K562 (cell line): ENCODE results near the gene PTPN14. TPM values are rescaled to one million over a fixed set of nuclear protein-coding genes. Genes with fewer than 3 reads are reported as not detected.

Experiments used
- ATAC-seq: fragments of 200-7000 bp; cut with Tn5 transposase; 3 replicates; pipeline ENCODE4 v1.9.1; 2020; ENCODE audit warnings: moderate library complexity
- BruUV-seq: library from RNA; stranded (reverse); fragments of 400-500 nt; replicated peaks from 2 replicates; lab custom pipeline; 2021; lab: Mats Ljungman, UMichigan
- CTCF ChIA-PET: fragments of 300-600 bp; formaldehyde crosslinking; extraction: SDS; loops from one replicate; lab custom pipeline; 2021; ENCODE audit warnings: low intra/inter-chr PET ratio; lab: Yijun Ruan, JAX
- POLR2A ChIA-PET: fragments of 300-600, 350-650 bp; sonication (Branson Sonifier 250); formaldehyde crosslinking; extraction: SDS; loops from one replicate; lab custom pipeline; 2021; ENCODE audit warnings: antibody characterized with exemption, inconsistent platforms; lab: Yijun Ruan, JAX
- DNase-seq, 4 experiments: peaks; one replicate each; pipeline versions ENCODE4 v3.0.0 to v3.0.0-alpha.2; 2011 to 2018; ENCODE audit warnings: low spot score in 3 of 4, mixed read lengths in 3 of 4; ENCODE audit errors: extremely low read depth in 1 of 4
- FAIRE-seq: peaks from 2 replicates; lab custom pipeline; 2011; peaks lifted over from hg19 to GRCh38; lab: Jason Lieb, UNC
- H2AFZ ChIP-seq: 2 replicates; pipeline ENCODE4 v1.6.0; 2011; ENCODE audit warnings: low read depth, low read length, control low read depth, inconsistent platforms
- H3K27ac ChIP-seq: fragments of 200-600 bp; 3 replicates; pipeline ENCODE4 v1.8.0; 2011; ENCODE audit warnings: low read depth, mild to moderate bottlenecking, control low read depth, inconsistent platforms, low read length, moderate library complexity, mixed read lengths; ENCODE audit errors: extremely low read depth
- H3K27me3 ChIP-seq, 2 experiments: fragments of 300-600 bp in 1 of 2; 2 replicates in 1 of 2; 3 replicates in 1 of 2; pipeline versions ENCODE4 v1.6.0 to v1.8.0; 2011; ENCODE audit warnings: inconsistent platforms in 2 of 2, low read length in 2 of 2, mild to moderate bottlenecking in 1 of 2, mixed read lengths in 1 of 2, moderate library complexity in 1 of 2; ENCODE audit not compliant: control insufficient read depth in 2 of 2, insufficient read depth in 2 of 2
- H3K36me3 ChIP-seq: fragments of 300-600 bp; 3 replicates; pipeline ENCODE4 v1.8.0; 2011; ENCODE audit warnings: mild to moderate bottlenecking, low read length, inconsistent platforms; ENCODE audit not compliant: control insufficient read depth, insufficient read depth
- H3K4me1 ChIP-seq, 2 experiments: fragments of 200-600 bp in 1 of 2; replicated peaks in 1 of 2; 2 replicates in 1 of 2; 3 replicates in 1 of 2; pipeline versions ENCODE4 v1.5.1 to v1.8.0; 2011; ENCODE audit warnings: inconsistent platforms in 2 of 2, low read length in 2 of 2, mild to moderate bottlenecking in 1 of 2, mixed read lengths in 1 of 2, moderate library complexity in 1 of 2; ENCODE audit not compliant: control insufficient read depth in 2 of 2, insufficient read depth in 2 of 2
- H3K4me2 ChIP-seq: 2 replicates; pipeline ENCODE4 v1.6.1; 2011; ENCODE audit warnings: low read length, control low read depth, inconsistent platforms, mixed read lengths; ENCODE audit not compliant: insufficient read depth
- H3K4me3 ChIP-seq: fragments of 200-600 bp; sonication (generic), shearing (Covaris generic); 2 replicates; pipeline ENCODE4 v1.5.1; 2016; ENCODE audit warnings: control low read depth, inconsistent platforms
- H3K79me2 ChIP-seq: fragments of 200-600 bp; 3 replicates; pipeline ENCODE4 v1.8.0; 2011; ENCODE audit warnings: low read length, inconsistent platforms; ENCODE audit not compliant: control insufficient read depth, insufficient read depth
- H3K9ac ChIP-seq, 2 experiments: 2 replicates each; pipeline versions ENCODE4 v1.6.0 to v1.6.1; 2011; ENCODE audit warnings: low read depth in 2 of 2, low read length in 2 of 2, control low read depth in 1 of 2, inconsistent platforms in 1 of 2, mild to moderate bottlenecking in 1 of 2, mixed read lengths in 1 of 2; ENCODE audit not compliant: insufficient read depth in 1 of 2
- H3K9me1 ChIP-seq: one replicate; pipeline ENCODE4 v1.6.0; 2011; ENCODE audit warnings: inconsistent platforms, mild to moderate bottlenecking, low read length, moderate library complexity; ENCODE audit not compliant: control insufficient read depth, insufficient read depth
- H3K9me3 ChIP-seq: replicated peaks from 2 replicates; pipeline ENCODE4 v1.5.1; 2011; ENCODE audit warnings: low read depth, low read length, inconsistent platforms; ENCODE audit not compliant: control insufficient read depth, insufficient read depth
- H4K20me1 ChIP-seq: replicated peaks from 2 replicates; pipeline ENCODE4 v1.6.1; 2011; ENCODE audit warnings: low read length, inconsistent platforms, mixed read lengths; ENCODE audit not compliant: control insufficient read depth, insufficient read depth
- BCOR ChIP-seq: fragments of 450-650 bp; IDR thresholded peaks from 2 replicates; pipeline ENCODE4 v1.6.1; 2016
- BMI1 ChIP-seq: fragments of 150-350 bp; IDR thresholded peaks from 2 replicates; pipeline ENCODE4 v1.6.1; 2014; ENCODE audit warnings: low read length
- CBX1 ChIP-seq: sonication (generic); IDR thresholded peaks from 2 replicates; pipeline ENCODE4 v1.6.1; 2016; ENCODE audit warnings: antibody characterized with exemption, low read depth, mild to moderate bottlenecking
- EP300 ChIP-seq: IDR thresholded peaks from 2 replicates; pipeline ENCODE4 v1.6.1; 2012; ENCODE audit warnings: low read length, improper control_type of control experiment
- ETS2 ChIP-seq: IDR thresholded peaks from 2 replicates; pipeline ENCODE4 v1.6.1; 2016; ENCODE audit warnings: borderline replicate concordance, missing genetic modification characterization, mild to moderate bottlenecking, moderate library complexity, missing compliant biosample characterization; ENCODE audit not compliant: poor library complexity, severe bottlenecking
- HMG20B ChIP-seq: fragments of 250-450 bp; sonication (Bioruptor Pico); IDR thresholded peaks from 2 replicates; pipeline ENCODE4 v1.5.0; 2021; ENCODE audit warnings: mild to moderate bottlenecking
- MAZ ChIP-seq, 2 experiments: fragments of 450-650 bp in 1 of 2; sonication (generic) in 1 of 2; formaldehyde crosslinking; IDR thresholded peaks in 1 of 2; conservative IDR thresholded peaks in 1 of 2; 2 replicates each; pipeline versions ENCODE4 v1.4.0 to v1.5.0; 2020; ENCODE audit warnings: mild to moderate bottlenecking in 1 of 2, missing genetic modification reagents in 1 of 2
- NCOA6 ChIP-seq: fragments of 450-650 bp; IDR thresholded peaks from 2 replicates; pipeline ENCODE4 v1.6.1; 2017; ENCODE audit warnings: mild to moderate bottlenecking
- RFX1 ChIP-seq: fragments of 450-650 bp; IDR thresholded peaks from 2 replicates; pipeline ENCODE4 v1.6.1; 2016; ENCODE audit warnings: mild to moderate bottlenecking, moderate library complexity
- SETDB1 ChIP-seq: IDR thresholded peaks from one replicate; pipeline ENCODE4 v1.6.1; 2012; ENCODE audit warnings: low read length, control low read depth, inconsistent platforms
- SNIP1 ChIP-seq: fragments of 450-650 bp; IDR thresholded peaks from 2 replicates; pipeline ENCODE4 v1.7.1; 2017; ENCODE audit warnings: low read depth, mild to moderate bottlenecking
- TAF7 ChIP-seq: fragments of 450-650 bp; IDR thresholded peaks from 2 replicates; pipeline ENCODE4 v1.6.1; 2016; ENCODE audit warnings: missing genetic modification characterization, missing compliant biosample characterization
- TRIM28 ChIP-seq: fragments of 450-650 bp; IDR thresholded peaks from 2 replicates; pipeline ENCODE4 v1.6.1; 2017
- ZNF354B ChIP-seq: fragments of 250-450 bp; sonication (Bioruptor Pico); IDR thresholded peaks from 2 replicates; pipeline ENCODE4 v1.4.0; 2020
- ZNF431 ChIP-seq: sonication (generic); formaldehyde crosslinking; IDR thresholded peaks from 2 replicates; pipeline ENCODE4 v1.8.0; 2022; ENCODE audit warnings: mild to moderate bottlenecking, missing genetic modification reagents
- ZSCAN29 ChIP-seq: fragments of 450-650 bp; IDR thresholded peaks from 2 replicates; pipeline ENCODE4 v1.6.1; 2017
- WGBS: fragments of 100-300 bp; shearing (Covaris generic); methylation state at CpG from one replicate; pipeline ENCODE4 v1.1.6; 2016; ENCODE audit warnings: low coverage, mixed read lengths; ENCODE audit not compliant: insufficient coverage; ENCODE audit errors: missing lambda C conversion rate; 5-methylcytosine and 5-hydroxymethylcytosine counted together
- in situ Hi-C: fragments of 300-500 bp; cut with MboI; formaldehyde crosslinking; loops from 4 replicates; pipeline ENCODE4 v1.15.0; 2018; ENCODE audit warnings: inconsistent platforms, mixed read lengths
- intact Hi-C: fragments of 100-400 bp; cut with micrococcal nuclease; formaldehyde crosslinking; loops from 2 replicates; pipeline ENCODE4 v1.14.2; 2022
- polyA plus RNA-seq, 8 experiments: library from polyadenylated mRNA; depleted of rRNA in 4 of 8; stranded (reverse) in 5 of 8; unstranded in 3 of 8; fragments of >200 nt; fragmentation: Nextera tagmentation in 2 of 8; fragmentation: Illumina TruSeq in 1 of 8; extraction: Ambion mirVana in 2 of 8; extraction: Trizol in 1 of 8; gene quantifications; 2 replicates each; pipeline versions ENCODE4 v1.2.1 to v1.2.3, GENCODE V29; 2011 to 2014; ENCODE audit warnings: inconsistent platforms in 1 of 8, missing spikeins in 1 of 8
- total RNA-seq, 7 experiments: library from RNA; depleted of rRNA in 6 of 7; stranded (reverse); fragments of >200 nt in 6 of 7; fragmentation: Illumina TruSeq in 2 of 7; extraction: Trizol in 2 of 7; gene quantifications; 2 replicates each; pipeline versions ENCODE4 v1.2.1 to v1.2.3, GENCODE V29; 2011 to 2021; ENCODE audit warnings: low replicate concordance in 1 of 7
- TF ChIP-seq, protein P1 (sequence below): fragments of 450-650 bp; IDR thresholded peaks from one replicate; pipeline ENCODE4 v1.6.1; 2018; ENCODE audit warnings: mild to moderate bottlenecking, moderate library complexity; ENCODE audit not compliant: partially characterized antibody
- TF ChIP-seq, protein P2 (sequence below): fragments of 450-650 bp; IDR thresholded peaks from 2 replicates; pipeline ENCODE4 v1.6.1; 2016; ENCODE audit warnings: borderline replicate concordance

Gene PTPN14
- total and polyA plus RNA-seq, 9 of the 15 experiments (the other 6 are each of a cell fraction or from before 2014, with no cell fraction given): 0.01 to 0.29 (median 0.04) TPM; not detected in 6

DNA sequence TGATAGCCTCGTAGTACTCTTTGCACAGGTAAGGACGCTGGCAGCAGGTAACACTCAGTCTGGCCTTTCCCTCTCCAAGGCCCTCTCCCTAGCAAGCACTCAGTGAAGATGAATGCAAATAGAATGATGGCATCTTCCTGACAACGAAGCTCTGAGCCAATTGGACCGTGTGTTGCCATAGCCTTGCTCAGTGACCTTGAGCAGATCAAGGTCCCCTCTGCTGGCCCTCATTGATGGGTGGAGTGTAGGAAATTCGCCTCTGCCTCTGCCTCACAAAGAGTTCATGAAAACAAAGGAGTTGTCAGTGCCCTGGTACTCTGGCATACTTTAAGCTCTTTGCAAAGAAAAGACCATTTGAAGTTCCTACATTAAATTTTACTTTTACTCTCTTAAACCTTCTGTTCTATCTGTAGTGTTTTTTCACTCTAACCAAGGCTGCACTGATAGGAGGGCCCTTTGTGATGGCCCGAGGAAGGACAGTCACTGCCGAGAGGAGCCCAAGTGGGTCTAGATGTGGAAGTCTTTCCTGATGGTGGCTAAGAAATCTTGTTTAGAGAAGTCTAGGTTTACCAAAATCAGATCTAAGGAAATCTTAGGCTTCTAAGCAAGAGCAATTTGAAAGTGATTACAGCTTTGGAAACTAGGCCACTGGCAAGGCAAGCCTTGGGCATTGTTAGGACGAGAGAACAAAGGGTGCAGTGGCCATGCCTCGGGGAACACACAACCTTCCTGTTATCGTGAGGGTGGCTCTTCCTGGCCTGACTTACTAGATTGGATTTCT lies 232.3 kb downstream of the PTPN14 start (continued):
- TF ChIP-seq, protein P1, sequence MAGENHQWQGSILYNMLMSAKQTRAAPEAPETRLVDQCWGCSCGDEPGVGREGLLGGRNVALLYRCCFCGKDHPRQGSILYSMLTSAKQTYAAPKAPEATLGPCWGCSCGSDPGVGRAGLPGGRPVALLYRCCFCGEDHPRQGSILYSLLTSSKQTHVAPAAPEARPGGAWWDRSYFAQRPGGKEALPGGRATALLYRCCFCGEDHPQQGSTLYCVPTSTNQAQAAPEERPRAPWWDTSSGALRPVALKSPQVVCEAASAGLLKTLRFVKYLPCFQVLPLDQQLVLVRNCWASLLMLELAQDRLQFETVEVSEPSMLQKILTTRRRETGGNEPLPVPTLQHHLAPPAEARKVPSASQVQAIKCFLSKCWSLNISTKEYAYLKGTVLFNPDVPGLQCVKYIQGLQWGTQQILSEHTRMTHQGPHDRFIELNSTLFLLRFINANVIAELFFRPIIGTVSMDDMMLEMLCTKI: no peak
- TF ChIP-seq ZNF431 (CRISPR knock-in tag): no peak
- no peak for TF ChIP-seq NCOA6
- no peak for TF ChIP-seq RFX1
- no peak for TF ChIP-seq MAZ (CRISPR knock-in tag; conservative IDR thresholded peaks at IDR 0.05 in 1 of 2, IDR thresholded peaks at IDR 0.05 in 1 of 2)
- no peak for TF ChIP-seq EP300

DNA sequence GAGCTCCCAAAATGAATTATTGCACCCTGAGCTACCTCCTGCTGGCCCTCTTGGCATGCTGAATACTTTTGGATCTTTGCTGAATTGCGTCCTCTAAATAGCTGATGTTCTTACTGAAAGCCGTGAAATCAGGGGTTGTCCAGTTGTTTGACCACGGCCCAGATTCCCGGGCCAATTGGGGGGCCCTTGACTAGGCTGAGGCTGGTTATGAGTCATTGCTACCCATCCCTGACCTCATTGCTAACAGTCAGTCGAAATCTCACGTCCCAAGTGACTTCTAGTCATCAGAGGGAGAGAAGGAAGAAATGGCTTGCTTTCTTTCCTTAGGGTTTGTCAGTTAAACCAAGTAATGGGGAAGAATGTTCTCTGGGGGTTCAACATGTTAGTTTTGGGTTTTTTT lies 233.0 kb downstream of the PTPN14 start:
- H3K4me2 ChIP-seq: no peak overlapping the region
- H3K4me3 ChIP-seq: no peak overlapping the region
- WGBS: 53% methylated on average over 6 of the region's 6 CpGs
- TF ChIP-seq BMI1 (no peak), CBX1 (no peak), TRIM28 (no peak), ETS2 (tag) (no peak), SETDB1 (no peak), ZSCAN29 (no peak), ZNF431 (CRISPR knock-in tag) (no peak), BCOR (no peak), SNIP1 (no peak), HMG20B (CRISPR knock-in tag) (no peak), ZNF354B (no peak), TAF7 (no peak)
- TF ChIP-seq, protein P2, sequence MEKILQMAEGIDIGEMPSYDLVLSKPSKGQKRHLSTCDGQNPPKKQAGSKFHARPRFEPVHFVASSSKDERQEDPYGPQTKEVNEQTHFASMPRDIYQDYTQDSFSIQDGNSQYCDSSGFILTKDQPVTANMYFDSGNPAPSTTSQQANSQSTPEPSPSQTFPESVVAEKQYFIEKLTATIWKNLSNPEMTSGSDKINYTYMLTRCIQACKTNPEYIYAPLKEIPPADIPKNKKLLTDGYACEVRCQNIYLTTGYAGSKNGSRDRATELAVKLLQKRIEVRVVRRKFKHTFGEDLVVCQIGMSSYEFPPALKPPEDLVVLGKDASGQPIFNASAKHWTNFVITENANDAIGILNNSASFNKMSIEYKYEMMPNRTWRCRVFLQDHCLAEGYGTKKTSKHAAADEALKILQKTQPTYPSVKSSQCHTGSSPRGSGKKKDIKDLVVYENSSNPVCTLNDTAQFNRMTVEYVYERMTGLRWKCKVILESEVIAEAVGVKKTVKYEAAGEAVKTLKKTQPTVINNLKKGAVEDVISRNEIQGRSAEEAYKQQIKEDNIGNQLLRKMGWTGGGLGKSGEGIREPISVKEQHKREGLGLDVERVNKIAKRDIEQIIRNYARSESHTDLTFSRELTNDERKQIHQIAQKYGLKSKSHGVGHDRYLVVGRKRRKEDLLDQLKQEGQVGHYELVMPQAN: no peak

More for the DNA sequence above, 233.0 kb downstream of the PTPN14 start:
- ATAC-seq (no peak), FAIRE-seq (no peak), DNase-seq (no peak)
- Histone ChIP-seq H3K27ac (no peak overlapping the region), H3K9ac (no peak overlapping the region), H2AFZ (no peak overlapping the region), H3K27me3 (no peaks in the 10 kb centered on the region), H3K4me1 (no peaks in the 10 kb centered on the region), H3K36me3 (peaks cover 35% of the 10 kb centered on the region; the same call in 2 of the 3 replicates), H3K79me2 (no peaks in the 10 kb centered on the region), H3K9me3 (no peaks in the 10 kb centered on the region), H3K9me1 (no peaks in the 10 kb centered on the region), H4K20me1 (no peaks in the 10 kb centered on the region)
- ChIA-PET CTCF (no interaction called here), POLR2A (interaction anchor here (0.7 to 0.8 kb wide), 2 partner anchors 33 to 146 kb away, joined by 3 to 5 read pairs; no protein-coding TSS in a partner anchor)
- BruUV-seq: no TSS peak
- in situ Hi-C loops (no loop called here), intact Hi-C loops (no loop called here)
